Testis (tissue), 2 donors: ENCODE results near the gene GRIA1.

ENCODE experiments used
- POLR2A ChIP-seq: fragments of 450-650 bp; IDR thresholded peaks from one replicate; pipeline ENCODE4 v1.6.1; 2017; ENCODE audit warnings: antibody characterized with exemption, mild to moderate bottlenecking, moderate library complexity
- TF ChIP-seq, protein P1 (sequence below), 3 experiments: fragments of 450-650 bp in 2 of 3; fragments of 200-600 bp in 1 of 3; sonication (generic) in 1 of 3; IDR thresholded peaks; one replicate each; pipeline ENCODE4 v1.5.1; 2016 to 2019; ENCODE audit warnings: antibody characterized with exemption in 3 of 3, mild to moderate bottlenecking in 2 of 3, moderate library complexity in 1 of 3

DNA sequence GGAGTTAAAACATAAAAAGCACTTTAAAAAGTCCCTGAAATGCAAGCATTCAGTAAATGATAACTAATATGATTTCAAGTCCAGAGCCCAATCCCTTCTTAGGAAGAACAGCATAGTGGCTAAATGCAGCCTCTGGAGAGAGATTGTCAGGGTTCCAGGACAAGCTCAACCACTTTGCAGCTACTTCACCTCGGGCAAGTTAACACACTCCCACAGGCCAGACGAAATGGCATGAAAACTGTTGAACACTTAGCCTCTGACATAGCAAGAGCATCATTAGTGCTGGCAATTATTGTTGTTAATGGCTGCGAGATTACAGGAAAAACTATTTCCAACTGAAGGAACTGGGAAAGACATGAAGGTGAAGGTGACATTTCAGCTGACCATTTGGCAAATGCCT is 205.8 kb downstream of the GRIA1 start:
- TF ChIP-seq, protein P1, sequence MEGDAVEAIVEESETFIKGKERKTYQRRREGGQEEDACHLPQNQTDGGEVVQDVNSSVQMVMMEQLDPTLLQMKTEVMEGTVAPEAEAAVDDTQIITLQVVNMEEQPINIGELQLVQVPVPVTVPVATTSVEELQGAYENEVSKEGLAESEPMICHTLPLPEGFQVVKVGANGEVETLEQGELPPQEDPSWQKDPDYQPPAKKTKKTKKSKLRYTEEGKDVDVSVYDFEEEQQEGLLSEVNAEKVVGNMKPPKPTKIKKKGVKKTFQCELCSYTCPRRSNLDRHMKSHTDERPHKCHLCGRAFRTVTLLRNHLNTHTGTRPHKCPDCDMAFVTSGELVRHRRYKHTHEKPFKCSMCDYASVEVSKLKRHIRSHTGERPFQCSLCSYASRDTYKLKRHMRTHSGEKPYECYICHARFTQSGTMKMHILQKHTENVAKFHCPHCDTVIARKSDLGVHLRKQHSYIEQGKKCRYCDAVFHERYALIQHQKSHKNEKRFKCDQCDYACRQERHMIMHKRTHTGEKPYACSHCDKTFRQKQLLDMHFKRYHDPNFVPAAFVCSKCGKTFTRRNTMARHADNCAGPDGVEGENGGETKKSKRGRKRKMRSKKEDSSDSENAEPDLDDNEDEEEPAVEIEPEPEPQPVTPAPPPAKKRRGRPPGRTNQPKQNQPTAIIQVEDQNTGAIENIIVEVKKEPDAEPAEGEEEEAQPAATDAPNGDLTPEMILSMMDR (IDR thresholded peaks at IDR 0.05) = no peak
- no peak for TF ChIP-seq POLR2A
